ENCODE data around the gene ZNF653.

- TF ChIP-seq, protein P1, sequence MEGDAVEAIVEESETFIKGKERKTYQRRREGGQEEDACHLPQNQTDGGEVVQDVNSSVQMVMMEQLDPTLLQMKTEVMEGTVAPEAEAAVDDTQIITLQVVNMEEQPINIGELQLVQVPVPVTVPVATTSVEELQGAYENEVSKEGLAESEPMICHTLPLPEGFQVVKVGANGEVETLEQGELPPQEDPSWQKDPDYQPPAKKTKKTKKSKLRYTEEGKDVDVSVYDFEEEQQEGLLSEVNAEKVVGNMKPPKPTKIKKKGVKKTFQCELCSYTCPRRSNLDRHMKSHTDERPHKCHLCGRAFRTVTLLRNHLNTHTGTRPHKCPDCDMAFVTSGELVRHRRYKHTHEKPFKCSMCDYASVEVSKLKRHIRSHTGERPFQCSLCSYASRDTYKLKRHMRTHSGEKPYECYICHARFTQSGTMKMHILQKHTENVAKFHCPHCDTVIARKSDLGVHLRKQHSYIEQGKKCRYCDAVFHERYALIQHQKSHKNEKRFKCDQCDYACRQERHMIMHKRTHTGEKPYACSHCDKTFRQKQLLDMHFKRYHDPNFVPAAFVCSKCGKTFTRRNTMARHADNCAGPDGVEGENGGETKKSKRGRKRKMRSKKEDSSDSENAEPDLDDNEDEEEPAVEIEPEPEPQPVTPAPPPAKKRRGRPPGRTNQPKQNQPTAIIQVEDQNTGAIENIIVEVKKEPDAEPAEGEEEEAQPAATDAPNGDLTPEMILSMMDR (conservative IDR thresholded peaks at IDR 0.05; ENCODE audit: low read length), result no peak
- no peak for TF ChIP-seq EZH2phosphoT487 (IDR thresholded peaks at IDR 0.05; ENCODE audit: borderline replicate concordance)
Measured at GRCh38 chr19:11445141-11445540, 60.5 kb downstream of the ZNF653 start.

Measured in Loucy (cell line).